Measurements from ENCODE around the gene ZDHHC1.

The ZDHHC1 gene

GRCh38 chr16:67413978-67414911 lies 2.0 kb downstream of the ZDHHC1 start:
- in situ Hi-C loops (cut with MboI; ENCODE audit: low sequenced_read_pairs), result no loop called here

DNA sequence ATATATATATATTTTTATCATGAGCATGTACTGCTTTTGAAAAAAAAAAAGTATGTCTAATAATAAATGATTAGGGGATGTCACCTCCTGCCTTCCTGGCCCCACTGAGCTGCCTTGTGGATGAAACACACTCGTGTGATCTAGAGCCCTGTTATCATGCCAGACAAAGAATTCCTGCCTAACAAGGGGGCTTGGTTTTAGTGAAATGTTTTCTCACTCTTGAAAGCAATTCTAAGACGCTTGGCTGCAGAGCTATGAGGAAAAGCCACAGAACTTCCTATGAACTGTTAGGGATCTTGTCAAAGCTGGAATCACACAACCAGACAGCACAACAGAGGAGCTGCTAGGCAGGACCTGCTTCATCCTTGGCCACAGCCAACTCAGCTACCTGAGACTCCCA lies 4.0 kb downstream of the ZDHHC1 start:
- in situ Hi-C loops (cut with MboI; ENCODE audit: low sequenced_read_pairs), result no loop called here

GRCh38 chr16:67411339-67411738 lies 4.9 kb downstream of the ZDHHC1 start:
- in situ Hi-C loops (cut with MboI; ENCODE audit: low sequenced_read_pairs), result no loop called here

GRCh38 chr16:67409631-67410030 lies 6.6 kb downstream of the ZDHHC1 start:
- in situ Hi-C loops (cut with MboI; ENCODE audit: low sequenced_read_pairs), result no loop called here

DNA sequence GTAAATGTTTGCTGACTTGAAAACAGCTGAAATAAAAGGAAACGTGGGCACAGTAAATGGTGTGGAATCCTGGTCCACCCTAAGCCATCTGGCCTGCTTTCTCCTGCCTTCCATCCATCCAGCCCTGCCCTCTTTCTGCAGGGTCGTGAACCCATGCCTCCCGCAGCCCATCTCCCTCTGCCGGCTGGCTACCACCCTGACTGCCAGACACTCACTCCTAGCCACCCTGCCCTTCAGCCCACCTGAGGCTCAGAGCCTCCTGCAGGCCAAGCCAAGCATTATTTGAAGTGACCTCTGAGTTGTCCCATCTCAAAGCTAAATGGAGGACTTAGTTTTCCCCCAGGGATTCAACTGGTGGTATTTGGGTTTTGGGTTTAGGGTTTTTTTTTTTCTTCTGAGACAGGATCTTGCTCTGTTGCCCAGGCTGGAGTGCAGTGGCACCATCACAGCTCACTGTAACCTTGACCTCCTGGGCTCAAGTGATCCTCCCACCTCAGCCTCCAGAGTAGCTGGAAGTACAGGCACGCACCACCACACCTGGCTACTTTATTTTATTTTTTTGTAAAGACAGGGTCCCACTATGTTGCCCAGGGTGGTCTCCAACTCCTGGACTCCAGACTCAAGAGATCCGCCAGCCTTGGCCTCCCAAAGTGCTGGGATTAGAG lies 8.4 kb downstream of the ZDHHC1 start:
- in situ Hi-C loops (cut with MboI; ENCODE audit: low sequenced_read_pairs), result no loop called here

DNA sequence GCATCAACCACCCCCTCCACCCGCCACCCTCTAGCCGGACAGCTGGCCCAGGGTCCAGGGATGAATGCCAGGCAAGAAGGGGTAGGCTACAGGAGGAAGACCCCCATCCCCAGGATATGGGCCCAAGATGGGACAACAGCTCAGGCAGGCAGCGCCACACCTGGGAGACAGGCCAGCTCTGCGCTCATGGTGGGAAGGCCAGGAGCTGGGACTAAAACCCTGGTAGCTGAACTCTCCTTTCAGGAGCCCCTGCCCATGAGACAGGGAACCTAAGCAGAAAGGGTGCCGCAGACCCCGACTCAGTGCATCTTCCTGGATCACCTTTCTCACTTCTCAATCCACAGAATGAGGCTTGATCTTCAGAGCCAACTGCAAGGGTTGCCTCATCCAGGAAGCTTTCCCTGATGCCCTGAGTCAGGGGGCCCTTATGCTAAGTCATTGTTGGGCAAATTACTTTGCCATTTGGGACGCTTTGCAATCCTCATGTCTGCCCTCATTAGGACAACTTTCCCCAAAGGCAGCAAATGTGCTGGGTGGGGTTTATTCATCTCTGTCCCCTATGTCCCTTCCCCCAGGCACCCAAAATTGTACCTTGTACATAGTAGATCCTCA lies 9.0 kb downstream of the ZDHHC1 start:
- in situ Hi-C loops (cut with MboI; ENCODE audit: low sequenced_read_pairs), result no loop called here

GRCh38 chr16:67406111-67406971 lies 9.9 kb downstream of the ZDHHC1 start:
- in situ Hi-C loops (cut with MboI; ENCODE audit: low sequenced_read_pairs), result no loop called here

GRCh38 chr16:67405336-67405735 lies 10.9 kb downstream of the ZDHHC1 start:
- in situ Hi-C loops (cut with MboI; ENCODE audit: low sequenced_read_pairs), result no loop called here

GRCh38 chr16:67404740-67405226 lies 11.5 kb downstream of the ZDHHC1 start:
- in situ Hi-C loops (cut with MboI; ENCODE audit: low sequenced_read_pairs), result no loop called here

DNA sequence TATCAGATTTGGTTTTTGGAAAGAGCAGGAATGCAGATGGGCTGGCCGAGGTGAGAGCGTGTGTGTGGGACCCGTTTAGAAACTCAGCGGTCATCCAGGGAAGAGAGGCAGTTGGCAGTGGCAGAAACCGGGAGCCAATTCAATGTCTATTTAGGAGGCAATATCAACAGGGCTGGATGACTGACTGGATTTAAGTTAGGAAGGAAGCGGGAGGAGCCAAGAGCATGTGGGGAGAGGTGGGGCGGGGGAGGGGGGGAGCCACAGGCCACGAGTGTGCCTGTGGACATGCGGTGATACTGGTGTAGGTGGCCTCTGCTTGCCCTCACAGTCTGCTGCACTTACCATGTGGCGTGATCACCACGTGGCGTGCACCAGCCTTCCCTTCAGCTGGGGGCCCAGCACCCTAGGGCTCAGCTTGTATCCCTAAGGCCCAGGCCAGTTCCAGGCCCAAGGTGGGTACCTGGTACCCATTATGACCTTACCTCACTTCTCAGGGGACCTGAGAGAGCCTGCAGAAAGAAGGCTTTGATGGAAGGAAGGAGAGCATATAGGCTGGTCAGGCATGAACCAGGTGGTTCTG lies 12.2 kb downstream of the ZDHHC1 start:
- in situ Hi-C loops (cut with MboI; ENCODE audit: low sequenced_read_pairs), result no loop called here

GRCh38 chr16:67400901-67401300 lies 15.4 kb downstream of the ZDHHC1 start:
- in situ Hi-C loops (cut with MboI; ENCODE audit: low sequenced_read_pairs), result no loop called here

GRCh38 chr16:67399749-67400704 lies 16.2 kb downstream of the ZDHHC1 start:
- in situ Hi-C loops (cut with MboI; ENCODE audit: low sequenced_read_pairs), result no loop called here

DNA sequence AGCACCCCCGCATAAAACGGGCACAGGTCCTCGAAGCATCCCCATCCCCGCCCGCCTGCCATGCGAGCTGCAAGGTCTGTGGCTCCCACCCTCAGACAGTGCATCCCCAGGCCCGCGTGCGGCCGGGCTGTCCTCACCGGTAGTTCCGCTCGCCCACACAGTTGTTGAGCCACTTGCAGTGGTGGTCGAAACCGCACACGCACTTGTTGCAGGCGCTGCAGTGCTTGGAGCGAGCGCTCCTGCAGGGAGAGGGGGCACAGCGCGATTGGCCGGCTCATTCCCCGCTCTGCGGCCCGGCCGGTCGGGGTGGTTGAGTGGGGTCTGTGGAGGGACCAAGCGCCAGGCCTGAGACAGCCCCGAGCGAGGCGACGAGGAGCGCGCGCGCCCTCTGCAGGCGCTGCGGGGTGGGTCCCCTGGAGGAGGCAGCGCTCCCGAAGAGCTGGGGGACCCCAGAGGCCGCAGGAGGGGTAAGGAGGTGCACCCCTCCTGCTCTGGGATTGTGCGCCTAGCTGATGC lies 17.0 kb downstream of the ZDHHC1 start:
- in situ Hi-C loops (cut with MboI; ENCODE audit: low sequenced_read_pairs), result no loop called here

DNA sequence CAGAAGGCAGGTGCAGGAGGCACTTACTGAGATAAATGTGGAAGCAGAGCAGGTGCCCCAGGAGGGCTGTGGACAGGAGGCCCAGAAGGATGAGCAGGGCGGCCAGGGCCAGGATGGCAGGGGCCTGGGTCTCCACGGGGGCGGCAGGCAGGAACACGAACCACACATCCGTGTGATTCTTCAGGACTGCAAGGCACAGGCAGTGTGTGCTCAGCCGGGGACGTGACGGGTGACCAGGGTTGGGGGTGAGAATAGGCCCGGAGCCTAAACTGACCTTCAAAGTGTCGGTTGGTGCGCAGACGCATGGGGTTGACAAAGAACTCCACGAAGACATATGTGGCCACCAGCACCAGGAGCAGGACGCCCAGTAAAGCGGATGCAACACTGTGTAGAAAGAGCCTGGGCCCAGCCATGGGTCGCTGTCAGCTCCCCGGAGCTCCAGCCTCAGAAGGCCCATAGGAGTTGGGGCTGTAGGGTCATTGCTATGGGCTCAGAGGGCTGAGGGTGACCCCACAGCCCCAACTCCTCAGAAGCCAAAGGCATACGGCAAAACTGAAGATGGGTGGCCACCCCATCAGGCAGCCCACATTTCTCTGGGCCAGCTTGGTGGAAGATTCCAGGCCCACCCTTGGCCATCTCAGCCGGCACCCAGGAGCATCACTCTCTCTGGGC lies 17.6 kb downstream of the ZDHHC1 start:
- in situ Hi-C loops (cut with MboI; ENCODE audit: low sequenced_read_pairs), result no loop called here

GRCh38 chr16:67397812-67398545 lies 18.3 kb downstream of the ZDHHC1 start:
- in situ Hi-C loops (cut with MboI; ENCODE audit: low sequenced_read_pairs), result no loop called here

- in situ Hi-C loops (cut with MboI; ENCODE audit: low sequenced_read_pairs), result no loop called here
Observed at GRCh38 chr16:67397036-67397801, 19.1 kb downstream of the ZDHHC1 start.
